HepG2 (cell line): ENCODE measurements around the gene TMEM187.

Experiments used
- CTCF ChIP-seq: sonication (generic); formaldehyde crosslinking; IDR thresholded peaks from 2 replicates; pipeline ENCODE4 v1.5.0; 2020; ENCODE audit warnings: mild to moderate bottlenecking, missing genetic modification reagents, moderate library complexity
- ZNF776 ChIP-seq: sonication (generic); formaldehyde crosslinking; IDR thresholded peaks from 2 replicates; pipeline ENCODE4 v1.4.0; 2020; ENCODE audit warnings: mild to moderate bottlenecking, missing genetic modification reagents

- TF ChIP-seq CTCF (CRISPR knock-in tag), result peak; percentile 2; the same call in 1 of the 2 replicates
- no peak for TF ChIP-seq ZNF776 (CRISPR knock-in tag)
Measured at GRCh38 chrX:153926858-153927671, 45.5 kb upstream of the TMEM187 start.
